GM18508 (cell line): Measurements from ENCODE around the gene CADM2.

Experiments
- ATAC-seq: cut with Tn5 transposase; IDR thresholded peaks from one replicate; pipeline ENCODE4 v1.9.1; 2021; ENCODE audit warnings: moderate number of reproducible peaks; ENCODE audit not compliant: insufficient read depth, unreplicated experiment

The CADM2 gene

DNA sequence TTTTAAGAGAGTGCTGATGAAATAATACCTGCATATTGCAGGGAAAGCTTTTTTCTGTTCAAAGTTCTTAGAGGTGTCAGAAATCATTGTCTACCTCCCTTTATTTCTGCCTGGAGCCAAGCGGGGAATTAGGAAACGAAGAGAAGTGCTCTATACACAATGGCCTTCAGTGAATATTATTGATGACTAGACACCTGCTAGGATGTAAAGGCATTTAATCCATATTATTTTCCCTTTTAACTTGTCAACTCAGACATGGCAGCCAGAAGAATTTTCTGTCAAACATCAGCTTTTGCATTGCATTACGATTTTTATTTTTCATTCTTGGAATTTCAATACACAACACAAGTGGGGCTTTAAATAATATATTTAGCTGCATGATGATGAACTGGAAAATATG is 24.7 kb downstream of the CADM2 start:
- ATAC-seq, result no peak

DNA sequence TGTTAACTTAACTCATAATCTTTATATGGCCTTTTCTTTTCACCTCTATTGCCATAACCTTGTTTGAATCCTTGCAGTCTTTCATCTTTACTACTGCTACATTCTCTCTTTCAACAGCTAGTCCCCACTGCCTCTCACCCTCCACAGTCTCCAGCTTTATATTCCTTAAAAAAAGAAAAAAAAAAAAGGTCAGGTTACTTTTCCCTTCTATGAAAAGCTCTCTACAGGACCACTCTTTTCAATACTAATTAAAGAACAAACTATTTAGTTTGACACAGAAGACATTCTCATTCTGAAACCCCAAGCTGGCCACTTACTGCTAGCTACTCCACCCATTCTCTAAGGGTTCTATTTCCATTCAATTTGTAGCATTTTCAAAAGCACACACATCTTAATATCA is 25.6 kb downstream of the CADM2 start:
- ATAC-seq, result no peak

DNA sequence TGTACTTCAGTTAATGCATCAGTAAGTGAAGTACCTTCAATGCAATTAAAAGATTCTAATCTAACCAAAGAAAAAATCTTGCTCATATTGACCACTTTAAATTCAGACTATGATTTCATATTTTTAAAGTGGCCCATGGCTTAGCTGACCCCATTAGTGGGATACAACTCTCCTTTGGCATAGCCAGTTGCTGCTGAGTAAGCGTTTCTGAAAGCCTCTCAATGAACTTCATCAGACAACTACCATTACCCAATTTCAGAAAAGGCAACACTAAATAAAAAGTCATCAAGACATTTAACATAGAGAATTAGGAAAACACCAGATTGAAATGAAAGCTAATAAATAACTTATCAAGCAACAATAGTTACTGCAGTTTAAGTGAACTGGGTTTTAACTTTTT is 27.0 kb downstream of the CADM2 start:
- ATAC-seq, result no peak

DNA sequence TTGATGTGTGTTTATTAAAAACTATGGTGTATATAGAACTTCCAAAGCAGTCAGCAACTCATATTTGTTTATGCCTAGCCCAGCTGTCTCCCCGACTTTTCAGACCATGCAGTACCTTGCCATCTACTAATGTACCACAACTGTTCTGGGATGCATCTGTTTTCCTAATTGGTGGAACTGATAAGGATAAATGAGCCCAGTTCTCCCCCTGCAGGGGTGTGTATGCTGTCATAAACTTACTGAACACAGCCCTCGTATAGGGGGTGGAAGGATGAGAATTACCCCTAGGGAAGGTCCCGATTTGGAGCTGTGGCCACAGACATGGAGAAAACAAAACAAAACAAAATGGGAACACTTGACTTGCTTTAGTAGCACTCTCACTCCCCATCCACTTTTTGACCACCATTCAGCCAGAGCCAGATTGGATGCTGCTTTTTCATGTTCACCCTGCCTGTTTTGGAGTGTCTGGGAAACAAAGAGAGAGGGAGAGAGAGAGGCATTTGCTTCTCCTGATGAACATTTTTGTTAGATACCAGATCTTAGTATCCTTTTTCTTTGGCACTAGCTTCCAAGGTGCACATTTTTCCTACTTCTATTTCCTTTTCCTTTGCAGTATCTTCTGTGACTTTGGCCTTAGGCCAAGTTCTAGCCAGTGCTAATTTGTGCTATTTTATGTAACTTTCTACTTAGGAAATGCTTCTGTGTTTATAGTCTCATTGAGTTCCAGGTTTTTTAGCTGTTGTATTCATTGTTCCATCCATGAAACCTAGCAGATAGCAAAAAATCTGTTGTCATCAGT is 29.1 kb downstream of the CADM2 start:
- no peak for ATAC-seq

DNA sequence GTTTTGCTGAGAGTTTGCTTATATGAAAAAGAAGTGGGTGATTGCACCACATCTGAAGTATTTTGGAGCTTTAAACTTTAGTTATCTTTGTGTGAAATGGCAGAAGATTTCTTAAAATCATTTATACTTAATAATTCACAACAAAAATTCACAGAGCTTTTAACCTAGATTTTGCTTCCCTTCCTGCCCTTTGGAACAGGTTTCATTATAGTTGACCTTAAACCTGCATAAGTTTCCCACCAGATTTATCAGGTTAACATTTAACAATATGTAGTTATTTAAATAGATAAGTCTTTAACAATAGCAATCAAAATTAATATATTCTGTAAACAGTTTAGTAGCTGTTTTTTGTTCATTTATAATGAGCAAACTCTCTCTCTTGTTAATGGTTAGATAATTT is 30.3 kb downstream of the CADM2 start:
- no peak for ATAC-seq

DNA sequence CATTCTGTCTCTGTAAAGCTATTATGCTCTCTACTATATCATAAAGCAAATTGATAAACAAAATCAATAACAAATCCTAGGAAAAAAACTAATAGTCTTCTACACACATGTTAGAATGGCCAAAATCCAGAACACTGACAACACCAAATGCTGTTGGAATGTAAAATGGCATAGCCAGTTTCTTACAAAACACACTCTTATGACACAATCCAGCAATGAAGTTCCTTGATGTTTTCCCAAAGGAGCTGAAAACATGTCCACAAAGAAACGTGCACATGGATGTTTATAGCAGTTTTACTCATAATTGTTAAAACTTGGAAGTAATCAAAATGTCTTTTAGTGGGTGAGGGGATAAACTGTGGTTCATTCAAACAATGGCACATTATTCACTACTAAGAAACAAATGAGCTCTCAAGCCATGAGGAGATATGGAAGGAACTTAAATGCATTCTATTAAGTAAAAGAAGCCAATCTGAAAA is 32.7 kb downstream of the CADM2 start:
- no peak for ATAC-seq

DNA sequence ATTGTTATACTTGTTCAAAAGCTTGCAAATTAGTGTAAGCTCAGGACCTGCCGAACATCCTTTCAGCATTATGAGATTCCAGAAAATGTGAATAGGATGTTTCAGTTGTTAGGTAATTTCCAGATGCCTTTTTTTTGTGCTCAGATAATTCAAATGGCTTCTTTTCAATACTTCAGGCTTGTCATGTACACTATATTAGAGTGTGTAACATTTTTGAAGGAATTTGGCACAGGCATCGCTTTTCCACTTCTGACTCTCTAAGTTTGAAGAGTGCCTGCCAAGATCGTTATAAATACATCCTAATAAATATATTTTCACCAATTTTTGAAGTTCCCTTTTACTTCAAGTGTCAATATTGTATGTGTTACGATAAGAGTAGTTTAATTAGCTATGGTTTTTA is 35.2 kb downstream of the CADM2 start:
- ATAC-seq, result no peak

DNA sequence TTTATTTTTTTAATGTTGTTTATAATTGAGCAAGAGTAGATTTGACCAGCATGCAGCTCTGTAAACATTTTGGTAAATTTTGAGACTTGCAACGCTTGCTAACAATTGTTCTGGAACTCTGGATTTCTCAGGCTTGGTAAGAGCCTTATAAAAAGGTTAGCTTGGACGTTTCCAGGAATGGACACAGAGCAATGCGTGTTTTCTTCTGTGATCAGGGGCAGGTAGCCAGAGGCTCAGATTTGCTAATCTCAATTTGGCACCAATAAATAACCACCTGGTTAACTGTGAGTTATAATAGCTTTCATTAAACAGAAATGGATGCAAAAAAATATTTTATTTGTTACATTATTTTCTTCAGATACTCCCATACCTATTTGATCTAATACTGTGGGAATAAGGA is 39.8 kb downstream of the CADM2 start:
- ATAC-seq, result no peak

DNA sequence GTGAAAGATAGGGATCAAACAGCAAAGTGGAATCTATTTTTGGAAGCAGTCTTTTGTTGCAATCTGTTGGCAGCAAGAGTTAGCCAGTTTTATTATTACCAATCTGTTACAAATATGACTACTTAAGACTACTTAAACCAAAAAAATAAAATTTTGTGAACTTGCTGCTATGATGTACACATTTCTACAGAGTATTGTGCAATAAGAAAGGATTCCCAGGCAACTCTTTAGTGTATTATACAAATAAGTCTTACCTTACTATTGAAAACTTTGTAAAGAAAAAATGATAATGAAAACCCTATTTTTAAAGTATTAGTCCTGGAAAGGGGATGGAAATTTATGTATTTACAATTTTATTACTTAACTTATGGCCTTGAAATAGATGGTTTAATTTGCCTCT is 44.7 kb downstream of the CADM2 start:
- ATAC-seq, result no peak

DNA sequence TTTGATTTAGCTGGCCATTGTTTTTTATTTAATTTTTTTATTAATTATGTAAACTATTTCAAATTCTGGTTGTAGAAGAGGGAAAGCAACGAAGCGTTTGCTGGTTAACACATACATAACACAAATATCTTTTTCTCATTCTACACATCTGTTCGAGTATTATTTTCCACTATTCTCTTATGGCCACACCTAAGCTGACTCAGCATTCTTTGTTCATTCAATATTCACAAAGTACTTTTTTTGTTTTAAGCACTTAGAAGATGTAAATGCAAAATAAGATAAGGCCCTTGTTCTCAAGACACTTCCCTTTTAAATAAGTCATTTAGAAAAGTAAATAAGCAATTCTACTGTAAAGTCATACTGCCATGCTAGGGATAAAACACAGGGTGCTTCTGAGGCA is 45.4 kb downstream of the CADM2 start:
- ATAC-seq, result no peak

DNA sequence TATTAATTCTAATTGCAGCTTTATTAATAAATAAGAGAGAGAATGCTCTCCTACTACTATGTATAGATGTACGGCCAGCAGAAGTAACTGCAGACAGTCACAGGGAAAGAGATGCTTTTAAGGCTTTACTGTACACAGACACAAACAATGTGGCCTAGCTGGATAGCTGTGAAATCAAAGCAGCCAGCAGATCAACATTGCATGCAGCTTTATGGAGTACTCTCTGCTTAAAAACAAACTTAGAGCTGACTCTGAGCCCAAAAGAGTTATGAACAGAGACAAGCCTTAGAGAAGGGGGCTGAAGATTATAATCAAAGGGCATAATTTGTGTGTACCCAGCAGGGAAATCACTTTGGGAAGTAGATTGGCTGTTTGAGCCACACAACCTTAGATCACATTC is 47.2 kb downstream of the CADM2 start:
- no peak for ATAC-seq

DNA sequence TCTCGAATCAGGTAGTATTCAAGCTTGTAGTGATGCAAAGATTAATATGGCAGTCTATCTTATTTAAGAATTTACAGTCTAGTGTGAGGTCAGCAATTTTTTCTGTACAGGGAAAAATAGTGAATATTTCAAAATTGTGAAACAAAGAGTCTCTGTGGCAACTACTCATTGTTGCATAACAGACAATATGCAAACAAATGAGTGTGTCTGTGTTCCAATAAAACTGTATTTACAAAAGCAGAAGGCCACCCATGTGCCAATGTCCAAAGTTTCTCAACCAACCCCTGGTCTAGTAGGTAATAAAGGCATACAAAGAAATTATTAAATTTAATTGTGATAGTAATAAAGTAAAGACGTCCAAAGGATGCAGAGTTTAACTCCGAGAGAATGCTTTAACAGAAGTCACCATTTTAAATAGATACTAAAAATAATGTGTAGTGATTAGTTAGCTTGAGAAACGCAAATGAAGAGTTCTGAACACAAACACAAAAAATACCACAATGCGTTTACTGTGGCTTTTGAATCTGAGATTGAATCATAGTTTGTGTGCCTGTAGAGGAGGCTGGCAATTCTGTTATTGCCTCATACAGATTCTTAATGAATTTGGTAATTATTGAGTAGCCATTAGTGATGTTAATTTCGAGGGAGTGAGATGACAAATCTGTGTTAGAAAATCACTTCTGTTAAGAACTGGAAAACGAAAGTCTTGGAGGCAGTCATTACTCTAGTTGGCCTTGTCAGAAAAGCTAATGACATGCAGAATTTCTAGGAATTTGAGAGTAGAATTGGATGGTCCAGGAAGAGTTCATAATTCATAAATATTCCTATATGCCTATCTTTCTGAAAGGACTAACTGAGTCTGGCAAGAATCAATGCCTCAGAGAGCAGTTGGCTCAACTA is 48.7 kb downstream of the CADM2 start:
- ATAC-seq, result no peak

DNA sequence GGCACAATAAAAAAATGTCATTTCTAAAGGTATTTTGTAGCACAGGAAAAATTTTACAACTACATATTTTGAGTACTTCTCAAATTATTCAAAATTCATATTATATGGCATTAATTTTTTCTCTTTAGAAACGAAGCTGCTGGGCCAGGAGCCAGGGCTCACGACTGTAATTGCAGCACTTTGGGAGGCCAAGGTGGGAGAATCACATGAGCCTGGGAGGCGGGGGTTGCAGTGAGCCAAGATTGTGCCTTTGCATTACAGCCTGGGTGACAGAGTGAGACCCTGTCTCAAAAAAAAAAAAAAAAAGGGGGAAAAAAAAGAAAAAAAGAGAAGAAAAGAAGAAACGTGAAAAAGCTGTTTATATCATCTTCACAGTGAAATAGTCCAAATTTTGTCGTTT is 62.0 kb downstream of the CADM2 start:
- no peak for ATAC-seq

DNA sequence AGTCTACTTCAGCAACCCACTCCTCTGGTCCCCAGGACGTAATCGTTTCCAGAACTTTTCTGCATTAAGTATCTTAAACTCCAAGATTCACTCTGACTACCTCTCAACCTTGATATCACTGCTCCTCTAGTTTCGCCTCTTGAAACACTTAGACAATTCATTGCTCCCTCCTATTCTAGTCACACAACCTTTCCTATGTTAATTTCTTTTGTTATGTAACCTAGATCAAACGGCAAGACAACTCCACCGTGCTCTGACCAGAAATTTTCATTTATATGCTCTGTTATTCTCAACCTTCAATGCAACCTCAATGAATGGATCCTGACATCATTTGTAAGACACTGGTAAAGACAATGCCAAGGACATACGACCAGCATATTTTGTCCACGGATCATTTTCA is 71.3 kb downstream of the CADM2 start:
- ATAC-seq, result no peak

DNA sequence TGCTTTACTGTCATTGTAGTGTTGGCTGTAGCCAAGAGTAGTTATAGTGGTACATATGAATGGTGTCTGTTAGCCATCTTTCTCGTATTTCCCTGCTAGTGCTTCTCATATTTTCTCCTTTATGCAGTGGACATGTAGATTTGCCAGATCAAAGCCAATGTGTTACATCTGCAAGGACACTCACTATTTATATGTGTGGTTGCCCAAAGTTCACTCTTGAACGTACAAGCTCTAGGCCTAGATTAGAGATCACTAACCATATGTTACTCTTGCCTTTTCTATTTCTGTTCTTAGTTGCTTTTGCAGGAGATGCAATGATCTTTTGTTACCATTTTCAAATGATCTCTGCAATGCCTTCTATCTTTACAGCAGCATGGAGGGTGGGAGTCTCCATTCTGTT is 78.4 kb downstream of the CADM2 start:
- ATAC-seq, result no peak

DNA sequence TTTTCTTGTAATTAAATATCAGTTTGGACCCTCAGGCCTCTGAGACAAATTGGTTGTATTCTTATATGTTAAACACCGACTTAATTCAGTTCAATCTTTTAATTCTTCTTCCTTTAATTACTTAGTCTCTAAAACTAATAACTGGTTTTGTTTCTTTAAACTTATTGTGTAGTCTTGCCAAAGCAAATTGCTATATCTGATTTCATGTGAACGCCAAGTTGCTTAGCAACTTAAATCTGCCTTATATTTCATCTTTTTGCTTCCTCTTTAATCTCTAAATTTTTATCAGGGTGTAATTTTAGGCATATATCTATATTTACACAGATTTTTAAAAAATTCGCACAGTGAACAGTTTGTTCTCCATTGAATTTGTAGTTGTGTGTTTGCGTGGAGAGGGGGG is 82.2 kb downstream of the CADM2 start:
- no peak for ATAC-seq

DNA sequence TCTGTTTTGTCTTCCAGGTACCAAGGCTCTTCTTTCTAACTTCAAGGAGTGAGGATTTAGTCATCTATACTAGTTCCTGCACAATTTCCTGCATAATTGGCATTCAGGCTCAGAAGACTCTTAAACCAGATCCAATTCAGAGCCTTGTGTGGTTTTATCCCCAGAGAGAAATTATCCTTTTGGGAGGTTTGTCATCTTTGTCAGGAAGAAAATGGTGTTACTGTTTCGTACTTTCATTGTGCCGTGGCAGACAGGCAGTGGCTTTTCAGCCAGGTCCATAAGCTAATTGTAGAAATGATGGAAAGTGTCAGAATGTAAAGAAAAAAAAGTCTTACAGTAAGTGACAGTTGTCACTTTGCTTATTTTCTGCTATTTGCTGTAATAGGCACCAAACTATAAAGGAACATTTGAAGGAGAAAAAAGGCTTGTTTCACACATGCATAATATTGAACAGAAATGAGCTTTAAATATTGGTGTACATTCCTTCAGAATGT is 82.8 kb downstream of the CADM2 start:
- ATAC-seq, result no peak

DNA sequence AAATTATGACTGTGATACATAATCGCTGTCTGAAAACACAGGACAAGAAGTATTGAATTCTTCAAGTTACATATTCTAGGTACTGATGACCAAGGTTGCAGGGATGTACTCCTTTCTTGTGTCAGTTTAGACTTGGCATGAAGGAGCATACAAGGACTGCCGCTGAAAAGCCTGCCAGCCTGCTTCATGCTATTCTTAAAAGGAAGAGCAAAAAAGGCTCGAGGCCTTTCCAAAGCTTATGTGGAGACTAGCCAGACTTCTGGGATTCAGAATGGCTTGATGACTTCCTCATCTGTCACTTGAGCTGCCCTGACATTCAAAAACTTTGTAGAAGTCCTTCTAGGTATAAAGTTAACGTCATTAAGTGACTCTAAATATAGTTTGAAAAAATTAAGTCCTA is 92.0 kb downstream of the CADM2 start:
- ATAC-seq, result no peak

DNA sequence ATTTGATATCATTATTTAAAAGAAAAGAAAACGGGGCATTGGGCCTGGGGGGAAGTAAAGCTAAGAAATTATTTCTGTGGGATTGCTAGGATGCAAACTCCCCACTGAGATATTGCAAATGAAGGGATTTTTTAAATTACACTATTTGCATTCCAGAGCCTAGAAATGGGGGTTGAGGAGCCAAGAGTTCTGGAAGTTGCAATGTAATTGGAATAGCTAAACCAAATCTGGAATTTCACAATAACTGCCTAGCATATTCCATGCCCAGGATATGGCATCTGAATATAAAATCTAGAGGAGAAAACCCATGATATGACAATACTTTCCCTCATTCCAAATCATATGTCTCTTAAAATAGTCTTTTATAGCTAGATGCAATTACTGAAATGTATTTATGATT is 93.0 kb downstream of the CADM2 start:
- ATAC-seq, result no peak

DNA sequence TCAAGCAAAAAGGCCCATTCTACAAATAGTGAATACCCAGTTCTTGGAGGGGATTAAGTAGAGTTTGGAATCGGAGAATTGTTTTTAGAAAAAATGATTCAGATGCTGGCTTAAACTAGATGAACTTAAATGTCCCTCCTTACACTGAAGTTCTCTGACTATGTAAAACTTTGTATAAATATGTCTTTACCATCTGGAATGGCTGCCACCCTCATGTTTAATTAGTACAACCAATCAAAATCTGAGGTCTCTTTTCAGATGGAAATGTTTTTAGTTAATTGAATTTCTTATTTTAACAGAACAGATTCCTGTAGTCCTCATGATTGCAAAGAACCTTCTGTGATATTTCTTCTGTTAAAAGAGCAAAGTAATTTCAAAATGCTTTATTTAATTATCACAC is 94.8 kb downstream of the CADM2 start:
- no peak for ATAC-seq

DNA sequence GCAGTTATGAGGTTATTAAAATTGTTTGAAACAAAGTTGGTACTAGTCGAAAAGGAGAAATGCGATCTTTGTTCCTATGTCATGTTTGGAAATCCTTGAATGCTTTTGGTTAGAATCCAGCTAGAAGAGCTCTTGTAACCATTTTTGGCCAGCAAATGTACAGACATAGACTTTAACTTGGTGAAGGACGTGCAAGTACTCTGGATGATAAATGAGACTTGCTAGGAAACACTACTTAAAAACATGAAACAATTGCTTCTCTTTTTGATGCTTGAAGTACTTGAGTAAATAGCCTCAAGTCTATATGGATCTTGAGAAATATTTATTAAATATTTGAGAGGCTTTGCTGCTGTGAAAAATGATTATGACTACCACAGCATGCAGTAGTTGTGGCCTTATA is 95.8 kb downstream of the CADM2 start:
- no peak for ATAC-seq
